ENCODE results near the gene HTR3E. TPM values are rescaled to one million over a fixed set of nuclear protein-coding genes. Genes with fewer than 3 reads are reported as not detected.
A peak's percentile ranks its signal among the peaks of the same experiment; 100 is the strongest.

Gene HTR3E
- total RNA-seq, 3 donors from 2014 or later (not counting 1 experiment from before 2014, with no cell fraction given): not detected

DNA sequence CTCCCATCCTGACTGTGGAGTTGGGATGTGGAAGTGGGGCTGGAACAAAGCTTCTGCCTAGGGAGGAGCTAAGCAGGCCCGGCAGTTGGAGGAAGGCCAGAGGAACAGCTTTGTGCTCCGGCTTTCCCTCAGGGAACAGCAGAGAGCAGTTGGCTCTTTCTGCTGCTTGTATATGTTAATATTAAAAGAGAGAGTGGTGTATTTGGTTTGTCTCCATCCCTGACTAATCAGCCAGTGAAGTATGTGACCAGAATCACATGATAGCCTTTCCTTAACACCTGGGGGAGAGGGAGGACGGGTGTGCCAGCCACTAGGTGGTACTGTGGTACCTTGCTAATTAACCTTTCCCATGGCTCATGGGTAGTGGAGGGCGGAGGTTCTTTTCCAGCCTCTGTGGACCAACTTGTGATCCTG, 48.3 kb downstream of the HTR3E start:
- no peaks in the 10 kb centered on the region for H3K27me3 Mint-ChIP-seq (ENCODE audit: low read depth in 2 of 2)
- intact Hi-C loops (cut with micrococcal nuclease): no loop called here
- no peaks in the 10 kb centered on the region for H3K4me1 ChIP-seq (ENCODE audit: control insufficient read depth, insufficient read depth, low read length)
- H3K4me3 Mint-ChIP-seq: no peak overlapping the region
- no peak overlapping the region for H3K4me3 ChIP-seq (ENCODE audit: low read length)
- H3K27ac ChIP-seq (ENCODE audit: low read length): no peak overlapping the region
- no peak overlapping the region for H3K27ac Mint-ChIP-seq
- no peaks in the 10 kb centered on the region for H3K9me3 ChIP-seq (ENCODE audit: control insufficient read depth, insufficient read depth, low read length)
- no peaks in the 10 kb centered on the region for H3K36me3 Mint-ChIP-seq
- TF ChIP-seq, protein P1, sequence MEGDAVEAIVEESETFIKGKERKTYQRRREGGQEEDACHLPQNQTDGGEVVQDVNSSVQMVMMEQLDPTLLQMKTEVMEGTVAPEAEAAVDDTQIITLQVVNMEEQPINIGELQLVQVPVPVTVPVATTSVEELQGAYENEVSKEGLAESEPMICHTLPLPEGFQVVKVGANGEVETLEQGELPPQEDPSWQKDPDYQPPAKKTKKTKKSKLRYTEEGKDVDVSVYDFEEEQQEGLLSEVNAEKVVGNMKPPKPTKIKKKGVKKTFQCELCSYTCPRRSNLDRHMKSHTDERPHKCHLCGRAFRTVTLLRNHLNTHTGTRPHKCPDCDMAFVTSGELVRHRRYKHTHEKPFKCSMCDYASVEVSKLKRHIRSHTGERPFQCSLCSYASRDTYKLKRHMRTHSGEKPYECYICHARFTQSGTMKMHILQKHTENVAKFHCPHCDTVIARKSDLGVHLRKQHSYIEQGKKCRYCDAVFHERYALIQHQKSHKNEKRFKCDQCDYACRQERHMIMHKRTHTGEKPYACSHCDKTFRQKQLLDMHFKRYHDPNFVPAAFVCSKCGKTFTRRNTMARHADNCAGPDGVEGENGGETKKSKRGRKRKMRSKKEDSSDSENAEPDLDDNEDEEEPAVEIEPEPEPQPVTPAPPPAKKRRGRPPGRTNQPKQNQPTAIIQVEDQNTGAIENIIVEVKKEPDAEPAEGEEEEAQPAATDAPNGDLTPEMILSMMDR (IDR thresholded peaks at IDR 0.05): no peak
- H3K36me3 ChIP-seq (ENCODE audit: control insufficient read depth, insufficient read depth, low read length): peaks cover 61% of the 10 kb centered on the region
- no peaks in the 10 kb centered on the region for H3K9me3 Mint-ChIP-seq
- DNase-seq (peak in 1 of 2 donors; percentile 62), ATAC-seq (peak in 2 of 3 donors; percentile 38 to 40)
- H3K4me1 Mint-ChIP-seq: peaks cover 0 to 5% of the 10 kb centered on the region in 2 donors
- WGBS (ENCODE audit: insufficient coverage): 77% methylated on average over 4 of the region's 4 CpGs
- no peaks in the 10 kb centered on the region for H3K27me3 ChIP-seq (ENCODE audit: control insufficient read depth, insufficient read depth, low read length)

GRCh38 chr3:184145751-184146270, 48.9 kb downstream of the HTR3E start:
- Mint-ChIP-seq H3K27me3 (ENCODE audit: low read depth in 2 of 2) (no peaks in the 10 kb centered on the region), H3K4me3 (no peak overlapping the region), H3K36me3 (no peaks in the 10 kb centered on the region), H3K27ac (no peak overlapping the region), H3K9me3 (no peaks in the 10 kb centered on the region), H3K4me1 (no peaks in the 10 kb centered on the region)
- 91% methylated on average over 8 of the region's 8 CpGs for WGBS (ENCODE audit: insufficient coverage)
- no peak for DNase-seq
- no peak overlapping the region for H3K4me3 ChIP-seq (ENCODE audit: low read length)
- no peak overlapping the region for H3K27ac ChIP-seq (ENCODE audit: low read length)
- H3K36me3 ChIP-seq (ENCODE audit: control insufficient read depth, insufficient read depth, low read length): peaks cover 54% of the 10 kb centered on the region
- TF ChIP-seq, protein P1 (IDR thresholded peaks at IDR 0.05): no peak
- H3K4me1 ChIP-seq (ENCODE audit: control insufficient read depth, insufficient read depth, low read length): no peaks in the 10 kb centered on the region
- intact Hi-C loops (cut with micrococcal nuclease): no loop called here
- no peaks in the 10 kb centered on the region for H3K9me3 ChIP-seq (ENCODE audit: control insufficient read depth, insufficient read depth, low read length)
- no peak for ATAC-seq
- H3K27me3 ChIP-seq (ENCODE audit: control insufficient read depth, insufficient read depth, low read length): no peaks in the 10 kb centered on the region

DNA sequence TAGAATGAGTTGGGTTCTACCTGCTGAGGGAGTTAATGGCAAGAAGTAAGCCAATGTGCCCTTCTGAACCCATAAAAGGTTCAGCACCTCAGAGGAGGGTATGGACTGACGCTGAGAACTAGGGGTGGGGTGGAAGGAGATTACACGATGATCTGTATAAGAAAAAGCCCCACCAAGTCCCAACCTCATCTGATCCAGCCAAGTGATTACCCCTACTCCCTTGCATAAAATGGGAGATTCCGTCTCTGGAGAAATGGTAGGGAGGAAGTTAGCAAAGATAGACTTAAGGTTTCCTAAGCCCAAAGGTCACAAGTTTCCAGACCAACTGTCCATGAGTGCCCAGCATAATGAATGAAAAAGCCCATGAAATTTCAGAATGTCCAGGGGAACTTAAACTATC, 51.2 kb downstream of the HTR3E start:
- H3K4me3 Mint-ChIP-seq: no peak overlapping the region

More for the DNA sequence above, 51.2 kb downstream of the HTR3E start:
- Histone ChIP-seq H3K4me1 (ENCODE audit: control insufficient read depth, insufficient read depth, low read length) (no peaks in the 10 kb centered on the region), H3K27ac (ENCODE audit: low read length) (no peak overlapping the region), H3K4me3 (ENCODE audit: low read length) (no peak overlapping the region), H3K27me3 (ENCODE audit: control insufficient read depth, insufficient read depth, low read length) (no peaks in the 10 kb centered on the region), H3K36me3 (ENCODE audit: control insufficient read depth, insufficient read depth, low read length) (peaks cover 32% of the 10 kb centered on the region), H3K9me3 (ENCODE audit: control insufficient read depth, insufficient read depth, low read length) (no peaks in the 10 kb centered on the region)
- 100% methylated on average over 1 of the region's 3 CpGs for WGBS (ENCODE audit: insufficient coverage)
- H3K27me3 Mint-ChIP-seq (ENCODE audit: low read depth in 2 of 2): no peaks in the 10 kb centered on the region
- ATAC-seq: no peak
- H3K4me1 Mint-ChIP-seq: no peaks in the 10 kb centered on the region
- TF ChIP-seq, protein P1 (IDR thresholded peaks at IDR 0.05): no peak
- intact Hi-C loops (cut with micrococcal nuclease): no loop called here
- H3K9me3 Mint-ChIP-seq: no peaks in the 10 kb centered on the region
- no peak overlapping the region for H3K27ac Mint-ChIP-seq
- DNase-seq: no peak
- no peaks in the 10 kb centered on the region for H3K36me3 Mint-ChIP-seq
